GM19467 (cell line): ENCODE data around the gene DCAF8.
A peak's percentile ranks its signal among the peaks of the same experiment; 100 is the strongest.

Experiments
- ATAC-seq: cut with Tn5 transposase; IDR thresholded peaks from one replicate; pipeline ENCODE4 v1.9.1; 2021; ENCODE audit warnings: mild to moderate bottlenecking, moderate library complexity; ENCODE audit not compliant: unreplicated experiment

The DCAF8 gene

DNA sequence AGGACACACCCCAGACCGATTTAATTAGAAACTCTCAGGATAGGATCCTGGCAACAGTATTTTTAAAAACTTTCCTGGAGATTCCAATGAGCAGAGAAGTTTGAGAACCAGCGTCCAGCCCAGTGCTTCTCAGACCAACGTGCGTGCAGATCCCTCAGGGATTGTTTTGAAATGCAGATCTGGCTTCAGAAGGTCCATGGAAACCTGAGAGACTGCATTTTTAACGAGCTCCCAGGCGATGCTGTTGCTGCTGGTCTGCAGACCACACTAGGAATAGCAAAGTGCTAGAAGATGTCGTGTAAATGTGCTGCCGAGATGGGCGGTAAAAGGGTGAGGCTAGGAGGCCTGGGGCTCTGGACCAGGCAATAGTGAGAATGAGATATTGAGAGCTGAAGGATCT lies 90.4 kb downstream of the DCAF8 start:
- no peak for ATAC-seq

DNA sequence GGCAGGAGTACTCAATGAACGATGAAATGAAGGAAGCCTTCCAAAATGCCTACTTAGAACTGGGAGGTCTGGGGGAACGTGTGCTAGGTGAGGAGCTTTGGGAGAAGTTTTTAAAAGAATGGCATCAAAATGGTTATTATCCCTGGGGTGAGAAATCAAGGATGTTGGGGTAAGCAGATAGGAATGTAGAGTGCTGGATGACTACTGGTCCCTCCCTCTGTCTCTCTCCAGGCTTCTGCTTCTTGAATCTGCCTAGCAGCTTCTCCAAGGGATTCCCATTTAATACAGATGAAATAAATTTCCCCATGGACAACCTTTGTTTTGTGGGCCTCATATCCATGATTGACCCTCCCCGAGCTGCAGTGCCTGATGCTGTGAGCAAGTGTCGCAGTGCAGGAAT lies 91.0 kb downstream of the DCAF8 start:
- ATAC-seq = no peak

DNA sequence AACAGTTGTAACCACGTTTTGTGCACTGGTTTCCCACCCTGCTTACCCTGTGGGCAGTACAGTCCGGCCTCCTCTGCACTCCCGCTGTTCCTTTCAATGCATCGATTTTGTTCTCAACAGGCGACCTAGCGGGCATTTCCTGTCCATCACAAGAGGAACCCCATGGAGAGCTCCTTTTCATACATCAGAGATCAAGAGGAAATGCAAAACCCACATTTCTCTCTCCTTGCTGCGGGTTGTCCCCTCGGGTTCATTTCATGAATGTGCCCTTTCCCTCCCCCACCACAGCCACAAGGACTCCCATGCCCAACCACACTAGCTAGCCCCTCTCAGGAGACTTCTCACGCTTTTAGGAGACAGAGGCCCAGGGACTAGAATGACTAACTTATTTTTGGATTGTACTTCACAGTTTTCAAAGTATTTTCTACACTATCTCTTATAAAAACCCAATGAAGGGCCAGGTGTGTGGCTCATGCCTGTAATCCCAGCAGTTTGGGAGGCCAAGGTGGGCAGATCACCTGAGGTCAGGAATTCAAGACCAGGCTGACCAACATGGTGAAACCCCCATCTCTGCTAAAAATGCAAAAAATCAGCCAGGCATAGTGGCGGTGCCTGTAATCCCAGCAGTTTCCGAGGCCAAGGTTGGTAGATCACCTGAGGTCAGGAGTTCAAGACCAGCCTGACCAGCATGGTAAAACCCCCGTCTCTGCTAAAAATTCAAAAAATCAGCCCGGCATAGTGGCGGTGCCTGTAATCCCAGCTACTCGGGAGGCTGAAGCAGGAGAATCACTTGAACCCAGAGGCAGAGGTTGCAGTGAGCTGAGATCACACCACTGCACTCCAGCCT lies 92.6 kb downstream of the DCAF8 start:
- peak; percentile 50 for ATAC-seq

DNA sequence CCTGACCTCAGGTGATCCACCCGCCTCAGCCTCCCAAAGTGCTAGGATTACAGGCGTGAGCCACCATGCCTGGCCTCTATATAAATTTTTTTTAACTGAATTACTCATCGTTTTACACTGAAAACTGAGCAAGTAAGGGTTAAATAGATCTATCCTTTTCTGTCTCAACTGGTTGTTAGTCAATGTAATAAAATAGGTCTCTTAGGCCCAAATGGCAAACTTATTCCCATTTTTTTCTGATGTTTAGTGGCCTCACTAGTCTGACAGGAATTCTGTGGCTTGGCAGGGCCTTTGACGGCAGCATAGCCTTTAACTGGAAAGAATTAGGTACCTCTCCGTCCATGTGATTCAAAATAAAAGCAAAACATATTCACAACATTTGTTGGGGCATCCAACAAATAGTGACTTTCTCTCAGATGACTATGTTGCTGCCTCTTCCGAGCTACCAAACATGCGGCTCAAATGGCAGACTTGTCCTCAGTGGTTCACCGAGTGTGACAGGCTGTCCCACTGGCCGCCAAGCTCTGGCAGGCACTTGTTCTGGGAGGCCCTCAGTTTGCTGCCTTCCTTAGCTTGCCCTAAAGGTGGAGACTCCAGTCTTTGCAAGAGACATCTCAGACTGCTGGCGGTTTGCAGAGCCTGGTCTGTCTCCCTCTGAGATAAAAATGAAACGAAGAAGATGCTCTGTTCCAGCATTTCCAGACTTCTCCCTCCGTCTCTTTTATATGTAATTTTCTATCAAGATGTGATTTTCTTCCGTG lies 93.6 kb downstream of the DCAF8 start:
- ATAC-seq = no peak

DNA sequence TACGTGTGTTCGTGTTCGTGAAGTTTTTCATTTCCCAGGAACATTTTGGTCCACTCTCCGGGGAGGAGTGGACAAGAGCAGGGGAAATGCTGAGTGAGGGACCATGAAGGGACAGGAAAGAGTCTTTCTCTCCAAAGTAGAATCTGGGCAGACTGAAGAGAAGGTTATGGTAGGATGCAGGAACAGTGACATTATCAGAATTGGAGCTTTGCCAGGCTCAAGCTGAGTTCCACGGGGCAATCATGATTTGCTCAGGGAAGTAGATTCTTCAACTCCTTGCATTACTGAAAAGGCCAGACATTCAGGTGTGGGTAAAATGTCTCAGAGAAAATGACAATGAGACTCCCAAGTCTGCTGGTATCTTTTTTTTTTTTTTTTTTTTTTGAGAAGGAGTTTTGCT lies 94.3 kb downstream of the DCAF8 start:
- ATAC-seq = no peak

DNA sequence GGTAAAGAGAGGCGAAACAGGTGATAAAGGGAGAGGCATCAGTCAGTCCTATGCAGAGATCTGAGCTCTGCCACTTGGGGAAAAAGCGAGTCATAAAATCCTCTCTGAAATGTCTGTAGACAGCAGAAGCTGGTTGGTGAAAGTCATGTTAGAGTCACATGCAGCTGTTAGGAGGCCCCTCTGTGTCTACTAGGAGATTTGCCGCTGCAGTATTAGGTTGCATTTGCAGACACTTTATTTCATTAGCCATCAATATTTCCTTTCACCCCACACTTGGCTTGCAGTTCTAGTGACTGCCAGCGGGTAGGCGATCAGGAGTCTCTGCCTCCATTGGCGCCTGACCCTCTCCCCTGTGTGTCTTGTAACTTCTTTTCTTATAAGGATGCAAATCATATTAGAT lies 94.8 kb downstream of the DCAF8 start:
- ATAC-seq = no peak

DNA sequence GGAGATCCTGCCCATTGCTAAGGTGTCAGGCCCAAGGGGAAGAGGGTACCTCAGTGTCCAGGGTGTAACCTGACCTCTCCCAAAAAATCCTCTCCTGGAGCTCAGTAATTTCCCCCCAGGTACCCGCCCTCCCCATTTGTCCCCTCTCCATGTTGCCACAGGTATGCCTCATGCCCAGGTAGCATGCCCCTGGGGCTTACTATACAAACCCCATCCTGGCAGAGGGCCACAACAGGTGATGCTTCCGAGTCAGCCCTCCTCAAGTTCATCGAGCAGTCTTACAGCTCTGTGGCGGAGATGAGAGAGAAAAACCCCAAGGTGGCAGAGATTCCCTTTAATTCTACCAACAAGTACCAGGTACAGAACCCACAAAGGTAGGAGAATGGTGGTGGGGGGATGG lies 95.3 kb downstream of the DCAF8 start:
- ATAC-seq = no peak

DNA sequence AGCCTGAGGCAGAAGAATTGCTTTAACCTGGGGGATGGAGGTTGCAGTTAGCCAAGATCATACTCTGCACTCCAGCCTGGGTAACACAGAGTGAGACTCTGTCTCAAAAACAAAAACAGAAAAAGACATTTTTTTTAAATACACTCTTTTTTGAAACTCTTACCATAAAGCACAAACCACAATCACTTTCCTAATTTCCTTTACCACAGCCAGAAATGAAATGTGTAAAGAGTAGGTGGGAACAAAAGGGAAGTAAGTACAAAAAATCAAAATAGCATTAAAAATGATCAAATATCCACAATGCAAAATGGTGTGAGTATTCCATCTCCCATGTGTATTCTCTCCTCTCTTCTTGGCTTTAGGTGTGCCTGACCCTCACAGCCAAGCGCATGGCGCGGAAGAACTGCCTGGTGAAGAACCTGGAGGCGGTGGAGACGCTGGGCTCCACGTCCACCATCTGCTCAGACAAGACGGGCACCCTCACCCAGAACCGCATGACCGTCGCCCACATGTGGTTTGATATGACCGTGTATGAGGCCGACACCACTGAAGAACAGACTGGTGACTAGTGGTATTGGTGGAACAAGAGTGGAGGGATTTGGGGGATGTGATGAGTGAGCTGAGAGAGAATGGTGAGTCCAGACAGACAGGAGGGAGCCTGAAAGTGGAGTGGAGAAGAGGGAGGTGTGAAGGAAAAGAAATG lies 96.0 kb downstream of the DCAF8 start:
- no peak for ATAC-seq
